Stimulated activated CD8-positive, alpha-beta memory T cell treated with anti-CD3 and anti-CD28 coated beads, Interleukin-15, amount 100 ng/mL, for 24 hours (primary cell): Measurements from ENCODE around the gene TTC28.

Source experiments
- DNase-seq: peaks from one replicate; pipeline ENCODE4 v3.0.0-alpha.2; 2020; ENCODE audit warnings: low read depth

The TTC28 gene

DNA sequence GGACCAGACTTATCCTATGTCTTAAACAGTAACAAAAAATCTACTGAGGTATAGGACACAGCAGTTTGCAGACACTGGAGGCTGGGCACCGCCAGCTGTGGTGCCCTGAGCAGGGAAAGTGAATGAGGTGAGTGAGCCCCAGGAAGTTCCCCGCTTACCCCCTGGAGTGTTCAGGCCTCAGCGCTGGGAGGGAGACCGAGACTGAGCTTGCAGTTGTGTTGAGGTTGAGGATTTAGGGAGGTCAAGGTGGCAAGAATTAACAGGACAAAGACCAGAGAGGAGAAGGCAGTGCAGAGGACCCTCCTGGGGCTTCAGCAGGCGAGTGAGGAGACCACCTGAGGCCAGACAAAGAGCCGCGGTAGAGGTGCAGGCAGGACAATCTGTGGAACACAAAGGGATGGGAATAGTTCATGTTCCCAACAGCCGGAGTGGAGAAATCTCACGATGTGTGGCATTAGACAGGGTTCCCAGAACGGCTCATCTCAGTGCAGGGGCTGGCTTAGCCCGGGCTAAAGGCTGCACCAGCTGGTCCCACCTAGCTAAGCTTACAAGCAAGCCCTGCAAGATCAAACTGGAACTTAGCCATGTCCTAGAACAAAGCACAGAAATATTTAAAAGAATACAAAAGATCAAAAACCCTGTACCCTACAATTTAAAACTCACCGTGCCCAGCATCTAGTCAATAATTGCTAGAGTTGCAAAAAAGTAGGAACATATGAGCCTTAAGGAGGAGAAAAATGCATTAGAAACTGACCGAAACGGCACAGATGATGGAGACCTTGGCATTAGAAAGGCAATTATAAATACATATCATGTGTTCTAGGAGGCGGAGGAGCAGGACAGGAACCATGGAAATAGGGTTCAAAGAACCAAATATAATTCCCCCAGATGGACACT lies 713.2 kb downstream of the TTC28 start:
- no peak for DNase-seq

DNA sequence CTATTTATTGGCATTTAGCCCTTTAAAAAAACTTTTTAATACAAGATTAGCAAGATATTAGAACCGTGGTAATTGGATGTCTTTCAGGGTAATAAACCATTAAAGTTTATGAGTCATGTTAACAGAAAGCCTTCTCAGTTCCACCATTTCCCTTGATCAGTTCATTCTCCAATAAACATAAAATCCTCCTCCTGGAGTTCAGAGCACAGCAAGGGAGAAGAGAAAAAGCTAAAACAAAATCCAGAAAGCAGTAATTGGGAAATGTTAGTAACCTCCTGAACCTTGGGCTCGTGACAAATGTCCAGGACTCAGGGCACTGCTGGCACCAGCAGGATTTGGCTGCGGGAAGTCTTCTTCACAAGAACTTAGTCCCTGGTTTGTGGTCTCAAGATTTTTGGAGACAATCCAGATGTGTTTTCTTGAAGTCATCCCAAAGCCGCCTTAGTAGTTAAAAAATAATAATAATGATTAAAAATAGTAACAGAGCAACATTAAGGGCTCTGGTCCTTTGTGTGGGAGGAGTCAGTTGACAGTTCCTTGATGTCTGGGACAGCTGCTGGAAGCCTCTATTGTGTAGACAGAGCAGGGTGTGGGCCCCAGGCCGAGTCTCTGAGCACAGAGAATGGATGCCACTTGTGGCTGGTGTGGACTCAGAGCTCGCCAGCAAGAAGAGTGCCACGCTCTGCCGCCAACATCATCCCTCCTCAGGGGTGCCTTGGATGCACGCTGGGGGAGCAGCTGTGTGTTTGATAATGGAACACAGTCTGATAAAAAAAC lies 717.2 kb downstream of the TTC28 start:
- no peak for DNase-seq

DNA sequence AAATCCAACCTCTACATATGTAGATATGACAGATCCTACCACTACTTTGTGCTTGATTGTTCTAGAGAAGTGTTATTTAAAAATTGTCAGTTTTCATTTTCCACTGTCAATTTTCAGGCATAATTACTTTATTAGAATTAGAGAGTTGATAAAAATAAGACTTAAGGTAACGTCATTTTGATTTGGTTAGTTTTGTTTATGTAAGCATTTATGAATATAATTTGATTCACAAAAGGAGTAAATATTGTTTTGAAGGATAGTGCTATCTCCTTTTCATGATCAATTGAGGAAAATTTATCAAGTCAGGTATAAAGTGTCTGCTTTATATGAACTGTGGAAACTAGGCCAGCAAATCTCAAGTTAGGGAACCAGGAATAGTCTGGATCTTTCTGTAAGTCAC lies 718.0 kb downstream of the TTC28 start:
- no peak for DNase-seq

DNA sequence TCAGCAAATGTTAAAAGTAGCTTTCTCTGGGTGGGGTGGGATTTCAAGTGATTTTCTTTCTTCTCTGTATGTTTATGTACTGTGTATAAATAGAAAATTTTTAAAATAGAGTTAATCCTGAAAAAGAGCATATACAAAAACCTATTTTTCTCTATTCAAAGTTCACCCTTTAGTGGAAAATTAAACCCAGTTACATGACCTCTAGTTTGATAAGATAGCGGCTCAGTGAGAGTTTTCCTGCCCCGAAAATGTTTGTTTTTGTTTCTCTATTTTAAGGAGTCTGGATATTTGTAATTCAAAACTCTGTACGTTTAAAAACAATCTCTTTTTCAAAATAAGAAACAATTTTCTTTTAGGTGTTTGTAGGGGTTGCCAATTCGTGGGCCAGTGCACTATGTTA lies 718.5 kb downstream of the TTC28 start:
- DNase-seq = no peak

DNA sequence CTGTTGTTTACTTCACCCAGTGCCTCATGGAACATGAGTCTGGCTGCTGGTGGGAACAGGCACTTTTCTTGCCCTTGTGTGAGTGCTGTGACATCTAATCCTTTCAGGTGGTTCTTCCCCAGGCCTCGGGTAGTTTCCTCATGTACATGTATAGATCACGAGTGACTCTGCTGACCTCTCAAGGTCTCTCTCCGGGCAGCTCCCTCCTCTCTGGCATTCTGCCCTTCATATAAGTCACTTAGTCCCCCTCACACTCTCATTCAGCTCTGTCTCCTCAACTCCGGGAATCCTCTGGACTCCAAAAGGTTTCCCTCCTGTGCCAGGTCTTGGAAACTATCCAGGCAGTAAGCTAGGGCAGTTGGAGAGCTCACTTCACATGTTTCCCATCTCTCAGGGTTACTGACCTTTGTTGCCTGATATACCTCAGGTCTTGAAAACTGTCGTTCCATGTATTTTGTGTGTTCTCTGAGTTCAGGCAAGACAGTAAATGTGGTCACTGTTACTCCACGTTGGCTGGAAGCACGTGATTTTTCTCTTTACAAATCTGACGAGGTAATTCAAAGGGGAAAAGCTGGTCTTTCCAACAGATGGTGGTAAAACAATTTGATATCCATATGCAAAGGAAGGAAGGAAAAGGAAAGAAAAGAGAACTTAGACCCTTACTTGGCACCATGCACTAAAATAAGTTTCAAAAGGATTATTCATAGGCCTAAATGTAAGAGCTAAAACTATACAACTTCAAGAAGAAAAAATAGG lies 720.1 kb downstream of the TTC28 start:
- no peak for DNase-seq

DNA sequence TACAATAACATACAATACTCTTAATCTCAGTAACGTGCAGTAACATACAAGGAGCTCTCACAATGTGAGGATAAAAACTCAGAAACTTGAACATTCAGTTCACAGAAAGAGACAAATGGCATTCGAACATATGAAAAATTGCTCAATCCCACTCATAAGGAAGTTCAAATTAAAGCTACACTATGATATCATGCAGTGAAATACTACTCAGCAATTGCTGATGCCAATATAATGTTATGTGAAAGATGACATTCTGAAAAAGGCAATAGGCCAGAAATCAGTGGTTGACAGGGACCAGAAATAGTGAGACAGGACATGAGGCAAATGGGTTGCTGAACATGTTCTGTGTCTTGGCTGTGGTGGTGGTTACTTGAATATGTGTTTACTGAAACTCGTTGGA lies 726.9 kb downstream of the TTC28 start:
- no peak for DNase-seq

DNA sequence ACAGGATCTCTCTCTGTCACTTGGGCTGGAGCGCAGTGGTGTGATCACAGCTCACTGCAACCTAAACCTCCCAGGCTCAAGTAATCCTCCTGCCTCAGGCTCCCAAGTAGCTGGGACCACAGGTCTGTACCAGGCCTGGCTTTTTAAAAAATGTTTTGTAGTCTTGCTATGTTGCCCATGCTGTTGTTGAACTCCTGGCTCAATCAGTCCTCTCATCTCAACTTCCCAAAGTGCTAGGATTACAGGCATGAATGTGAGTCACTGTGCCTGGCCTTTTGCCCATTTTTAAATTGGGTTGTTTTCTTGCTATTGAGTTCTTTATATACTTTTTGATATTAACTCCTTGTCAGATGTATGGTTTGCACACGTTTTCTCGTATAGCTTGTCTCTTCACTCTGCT lies 727.5 kb downstream of the TTC28 start:
- DNase-seq = no peak

DNA sequence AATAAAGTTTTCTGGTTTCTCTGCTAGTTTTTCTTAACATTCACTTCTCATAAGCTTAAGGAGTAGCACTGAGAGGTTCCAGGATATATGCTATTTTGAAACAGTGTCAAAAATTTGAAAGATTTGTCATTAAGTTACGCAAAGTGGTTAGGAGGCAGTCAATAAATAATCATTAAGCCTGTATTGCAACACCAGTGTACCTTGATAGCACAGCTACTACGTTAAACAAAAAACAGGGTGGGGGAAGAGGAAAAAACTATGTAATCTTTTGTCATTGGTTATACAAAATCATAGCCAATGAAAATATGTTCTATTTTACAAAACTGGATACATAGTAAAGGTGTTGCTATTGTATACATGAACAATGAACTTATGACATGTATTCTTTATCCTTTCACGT lies 730.2 kb downstream of the TTC28 start:
- DNase-seq = no peak

DNA sequence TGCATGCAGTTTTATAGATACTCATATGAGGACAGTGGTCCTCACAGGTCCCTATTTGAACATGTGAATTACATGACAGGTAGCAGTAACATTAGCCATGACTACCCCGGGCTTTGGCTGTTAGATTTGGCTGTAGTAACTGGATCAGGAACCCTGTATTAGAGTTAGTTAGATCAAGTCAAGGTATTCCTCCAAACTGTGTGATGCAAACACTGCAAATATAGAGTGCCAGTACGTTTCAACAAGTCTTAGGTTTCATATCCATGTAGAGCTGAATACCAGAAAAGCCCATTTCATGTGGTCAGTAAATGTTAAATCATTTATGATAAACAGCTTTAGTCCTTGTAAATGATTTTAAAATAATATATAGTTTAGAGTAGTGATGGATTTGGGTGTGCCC lies 731.1 kb downstream of the TTC28 start:
- DNase-seq = no peak

DNA sequence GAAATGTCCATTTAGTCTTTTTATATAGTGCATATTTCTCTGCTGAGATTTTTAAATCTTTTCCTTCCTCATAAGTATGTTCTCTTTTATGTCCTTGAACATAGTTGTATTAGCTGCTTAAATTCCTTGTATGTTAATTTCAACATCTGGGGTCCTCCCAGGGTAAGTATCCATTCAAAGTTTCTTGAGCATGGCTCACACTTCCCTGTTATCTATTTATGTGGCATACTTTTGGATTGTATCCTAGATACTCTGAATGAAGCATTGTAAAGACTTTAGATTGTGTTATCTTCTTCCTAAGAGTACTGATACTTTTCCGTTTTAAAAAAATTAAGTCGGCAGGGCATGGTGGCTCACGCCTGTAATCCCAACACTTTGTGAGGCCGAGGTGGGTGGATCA lies 732.2 kb downstream of the TTC28 start:
- DNase-seq = no peak

DNA sequence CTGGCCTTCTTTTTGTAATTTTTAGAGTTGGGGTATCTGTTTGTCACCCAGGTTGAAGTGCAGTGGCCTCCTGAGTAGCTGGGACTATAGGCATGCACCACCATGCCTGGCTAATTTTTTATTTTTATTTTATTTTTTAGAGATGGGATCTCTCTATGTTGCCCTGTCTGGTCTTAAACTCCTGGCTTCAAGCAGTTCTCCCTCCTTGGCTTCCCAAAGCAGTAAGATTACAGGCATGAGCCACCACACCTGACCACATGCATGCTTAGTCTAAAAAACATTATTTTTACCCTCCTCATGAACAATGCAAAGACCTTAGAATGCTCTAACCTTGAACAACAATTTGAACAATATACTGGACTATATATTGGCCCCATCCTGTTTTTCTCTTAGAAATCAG lies 738.5 kb downstream of the TTC28 start:
- DNase-seq = no peak

DNA sequence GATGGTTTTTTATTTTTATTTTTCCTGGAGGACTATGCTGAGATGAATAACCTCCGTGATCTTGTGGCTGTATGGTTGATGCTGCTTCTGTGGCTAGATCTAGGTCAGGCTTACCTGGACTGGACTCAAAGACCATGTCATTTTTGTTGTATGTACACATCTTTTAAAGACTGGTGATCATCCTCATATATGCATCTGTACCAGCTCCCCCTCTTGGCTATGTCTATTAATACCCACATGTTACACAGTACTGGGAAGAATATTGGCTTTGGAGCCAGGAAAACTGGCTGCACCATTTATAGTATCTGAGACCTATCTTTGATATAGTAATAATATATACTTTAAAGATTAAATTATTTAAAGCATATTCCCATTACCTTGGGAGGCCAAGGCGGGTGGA lies 742.2 kb downstream of the TTC28 start:
- no peak for DNase-seq

DNA sequence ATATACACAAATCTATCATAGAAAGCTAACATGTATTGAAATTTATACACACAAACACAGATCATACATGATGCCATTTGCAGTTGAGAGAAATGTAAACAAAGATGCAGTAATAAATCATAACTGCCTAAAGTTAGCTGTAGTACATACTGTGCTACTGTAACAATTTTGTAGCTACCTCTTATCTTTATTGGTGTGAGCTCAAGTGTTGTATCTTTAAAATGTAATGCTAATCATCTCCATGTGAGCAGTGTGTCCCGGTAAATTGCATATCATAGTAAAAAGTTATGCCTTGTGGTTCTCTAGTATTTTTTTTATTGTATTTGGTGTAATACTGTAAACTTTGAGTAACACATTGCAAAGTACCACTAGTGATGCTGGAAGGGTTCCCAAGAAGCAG lies 743.7 kb downstream of the TTC28 start:
- no peak for DNase-seq

DNA sequence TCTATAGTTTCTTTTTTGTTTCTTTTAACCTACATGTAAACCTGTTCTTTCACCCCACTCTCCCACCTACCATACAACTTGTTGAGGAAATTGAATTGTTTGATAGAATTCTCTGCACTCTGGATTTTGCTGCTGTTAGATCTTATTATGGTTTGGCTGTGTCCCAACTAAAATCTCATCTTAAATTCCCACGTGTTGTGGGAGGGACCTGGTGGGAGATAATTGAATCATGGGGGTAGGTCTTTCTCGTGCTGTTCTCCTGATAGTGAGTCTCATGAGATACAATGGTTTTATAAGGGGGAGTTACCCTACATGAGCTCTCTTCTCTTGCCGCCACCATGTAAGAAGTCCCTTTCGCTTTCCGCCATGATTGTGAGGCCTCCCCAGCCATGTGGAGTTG lies 745.6 kb downstream of the TTC28 start:
- DNase-seq = no peak

DNA sequence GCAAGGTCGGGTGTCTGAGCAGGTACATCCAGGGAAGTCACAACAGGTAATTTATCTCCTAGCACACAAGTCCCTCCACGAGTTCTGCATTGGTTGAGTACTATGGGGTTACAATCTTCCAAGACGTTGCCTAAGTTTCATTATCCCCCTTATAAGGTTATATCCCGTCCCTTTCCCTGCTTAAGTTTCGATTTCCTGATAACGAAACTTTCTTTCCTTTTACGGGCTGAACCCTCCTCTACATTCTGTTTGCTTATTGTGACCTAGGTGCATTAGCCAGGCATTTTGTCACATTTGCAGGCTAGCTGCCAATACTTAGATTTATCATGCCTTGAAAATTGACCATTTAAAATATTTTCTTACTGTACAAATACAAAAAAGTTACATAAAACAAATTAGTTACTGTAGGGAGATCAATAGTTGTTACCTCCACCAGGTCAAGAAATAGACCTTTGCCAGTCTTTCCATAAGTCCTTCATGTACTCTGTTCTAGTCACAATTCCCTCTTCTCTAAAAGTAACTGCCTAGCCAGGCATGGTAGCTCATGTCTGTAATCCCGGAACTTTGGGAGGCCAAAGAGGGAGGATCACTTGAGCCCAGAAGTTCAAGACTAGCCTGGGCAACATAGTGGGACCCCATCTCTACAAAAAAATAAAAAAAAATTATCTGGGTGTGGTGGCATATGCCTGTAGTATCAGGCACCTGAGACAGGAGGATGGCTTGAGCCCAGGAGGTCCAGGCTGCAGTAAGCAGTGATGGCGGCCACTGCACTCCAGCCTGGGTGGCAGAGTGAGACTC lies 746.3 kb downstream of the TTC28 start:
- no peak for DNase-seq

DNA sequence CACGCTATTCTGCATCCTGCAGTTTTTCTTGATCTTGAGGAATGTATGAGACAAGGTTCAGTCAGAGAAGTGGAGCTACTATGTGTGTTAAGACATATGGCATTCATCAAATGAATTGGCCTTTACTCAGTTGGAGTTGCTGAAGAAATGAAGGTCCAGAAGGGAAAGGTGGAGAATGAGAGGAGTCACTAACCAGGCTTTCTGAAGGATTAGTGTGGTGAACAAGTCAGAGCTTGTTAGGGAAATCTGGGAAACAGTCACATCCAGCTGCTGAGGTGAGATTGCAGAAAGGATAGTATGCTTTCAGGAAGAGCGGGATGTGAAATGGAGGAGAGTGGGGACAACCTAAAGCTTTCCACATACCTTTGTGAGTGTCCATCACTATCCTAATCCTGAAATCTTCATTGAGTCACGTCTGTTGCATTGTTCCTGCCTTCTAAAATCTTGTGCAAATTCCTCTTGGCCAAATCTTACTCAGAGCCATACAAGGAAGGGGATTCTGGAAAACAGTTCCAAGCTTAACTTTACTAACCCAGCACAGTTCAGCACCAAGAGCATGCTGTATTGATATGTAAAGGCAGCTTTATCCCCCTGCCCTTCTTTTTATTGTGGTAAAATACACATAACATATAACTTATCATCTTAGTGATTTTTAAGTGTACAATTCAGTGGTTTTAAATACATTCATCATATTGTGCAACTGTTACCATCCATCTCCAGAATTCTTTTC lies 749.1 kb downstream of the TTC28 start:
- no peak for DNase-seq
